ENCODE results near the gene TRPM3.

TRPM3 gene

DNA sequence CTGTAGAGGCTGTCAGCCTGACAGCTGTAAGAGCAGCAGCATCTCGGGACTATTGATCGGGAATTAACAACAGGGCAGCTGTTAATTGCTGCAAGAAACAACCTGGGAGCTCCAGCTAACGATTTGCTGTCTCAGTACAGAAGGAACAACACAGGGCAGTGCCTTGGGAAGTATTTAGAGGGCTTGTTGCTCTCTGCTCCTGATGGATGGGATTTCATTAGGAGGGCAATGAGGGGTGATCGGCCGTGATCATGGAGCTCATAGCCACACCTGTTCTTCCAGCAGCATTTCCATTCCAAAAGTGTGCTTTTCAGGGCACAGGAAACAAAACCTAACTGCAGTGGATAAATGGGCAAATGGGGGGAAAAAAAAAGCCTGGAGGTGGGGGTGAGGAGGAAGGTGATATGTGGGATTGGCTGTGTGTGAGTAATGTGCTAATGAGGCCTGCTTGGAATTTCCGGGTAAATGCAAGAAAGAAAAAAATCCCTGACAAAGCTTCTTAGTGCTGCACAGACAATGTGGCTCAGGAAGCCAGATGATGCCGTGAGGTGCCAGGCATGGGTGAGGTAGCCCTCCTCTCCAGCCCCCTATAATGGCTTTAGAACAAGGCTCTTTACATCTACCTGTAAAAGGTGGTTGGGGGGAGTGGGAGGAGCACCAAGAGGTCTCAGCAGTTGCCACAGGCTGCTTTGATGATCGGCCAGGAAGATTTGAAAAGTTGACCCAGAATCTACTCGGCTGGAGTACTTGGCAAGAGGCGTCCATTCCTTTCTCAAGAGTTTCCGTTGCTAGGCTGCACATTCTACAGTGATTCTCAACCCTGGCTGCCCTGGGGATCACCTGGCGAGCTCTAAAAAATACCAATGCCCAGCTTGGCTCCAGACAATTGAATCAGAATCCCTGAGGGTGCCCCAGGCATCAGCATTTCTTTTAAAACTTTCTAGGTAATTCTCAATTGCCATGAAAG lies 567.4 kb downstream of the TRPM3 start:
- TF ChIP-seq, protein P1, sequence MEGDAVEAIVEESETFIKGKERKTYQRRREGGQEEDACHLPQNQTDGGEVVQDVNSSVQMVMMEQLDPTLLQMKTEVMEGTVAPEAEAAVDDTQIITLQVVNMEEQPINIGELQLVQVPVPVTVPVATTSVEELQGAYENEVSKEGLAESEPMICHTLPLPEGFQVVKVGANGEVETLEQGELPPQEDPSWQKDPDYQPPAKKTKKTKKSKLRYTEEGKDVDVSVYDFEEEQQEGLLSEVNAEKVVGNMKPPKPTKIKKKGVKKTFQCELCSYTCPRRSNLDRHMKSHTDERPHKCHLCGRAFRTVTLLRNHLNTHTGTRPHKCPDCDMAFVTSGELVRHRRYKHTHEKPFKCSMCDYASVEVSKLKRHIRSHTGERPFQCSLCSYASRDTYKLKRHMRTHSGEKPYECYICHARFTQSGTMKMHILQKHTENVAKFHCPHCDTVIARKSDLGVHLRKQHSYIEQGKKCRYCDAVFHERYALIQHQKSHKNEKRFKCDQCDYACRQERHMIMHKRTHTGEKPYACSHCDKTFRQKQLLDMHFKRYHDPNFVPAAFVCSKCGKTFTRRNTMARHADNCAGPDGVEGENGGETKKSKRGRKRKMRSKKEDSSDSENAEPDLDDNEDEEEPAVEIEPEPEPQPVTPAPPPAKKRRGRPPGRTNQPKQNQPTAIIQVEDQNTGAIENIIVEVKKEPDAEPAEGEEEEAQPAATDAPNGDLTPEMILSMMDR (IDR thresholded peaks at IDR 0.05; ENCODE audit: borderline replicate concordance, control extremely low read depth, extremely low read depth, insufficient read depth, missing control alignments) = no peak
- no peak for DNase-seq (ENCODE audit: low spot score)
- in situ Hi-C loops (cut with MboI; ENCODE audit: low sequenced_read_pairs, unreplicated experiment) = no loop called here

DNA sequence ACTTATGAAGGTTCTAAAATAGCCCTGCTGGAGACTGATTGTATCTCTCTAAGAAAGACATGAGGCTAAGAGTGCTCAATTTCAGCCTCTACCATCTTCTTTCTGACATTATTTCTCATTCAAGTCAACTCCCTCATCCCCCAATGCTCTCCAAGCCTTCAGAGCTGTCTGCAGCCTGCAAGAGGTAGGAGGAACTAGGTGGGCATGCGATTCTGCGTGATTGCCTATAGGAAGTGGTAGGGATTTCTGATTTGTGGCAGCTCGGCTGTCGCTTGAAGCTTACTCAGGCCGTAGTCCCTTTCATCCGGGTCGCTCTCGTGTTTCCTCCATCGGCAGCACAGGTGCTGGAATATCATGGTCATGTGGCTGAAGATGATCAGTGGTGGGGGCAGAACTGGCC lies 568.9 kb downstream of the TRPM3 start:
- DNase-seq (ENCODE audit: low spot score) = no peak
- in situ Hi-C loops (cut with MboI; ENCODE audit: low sequenced_read_pairs, unreplicated experiment) = no loop called here
- TF ChIP-seq, protein P1 (IDR thresholded peaks at IDR 0.05; ENCODE audit: borderline replicate concordance, control extremely low read depth, extremely low read depth, insufficient read depth, missing control alignments) = no peak

DNA sequence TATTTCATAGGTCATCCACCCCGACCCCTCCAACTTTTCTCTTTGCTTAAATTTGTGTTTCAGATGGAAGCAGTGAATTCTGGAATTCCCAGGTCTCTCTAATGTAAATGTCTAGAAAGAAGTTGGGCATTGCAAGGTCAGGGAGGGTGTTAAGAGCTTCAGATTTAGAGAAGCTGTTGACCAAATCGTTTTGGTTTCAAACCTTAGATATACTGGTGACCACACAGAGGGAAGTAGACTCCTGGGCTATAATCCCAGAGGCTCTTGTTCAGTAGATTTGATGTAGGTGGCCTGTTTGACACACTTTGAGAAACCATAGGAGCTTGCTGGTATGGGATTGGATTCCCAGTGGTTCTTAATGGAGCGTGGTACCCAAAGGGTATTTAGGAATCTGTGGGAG lies 569.6 kb downstream of the TRPM3 start:
- in situ Hi-C loops (cut with MboI; ENCODE audit: low sequenced_read_pairs, unreplicated experiment) = no loop called here
- DNase-seq (ENCODE audit: low spot score) = no peak
- TF ChIP-seq, protein P1 (IDR thresholded peaks at IDR 0.05; ENCODE audit: borderline replicate concordance, control extremely low read depth, extremely low read depth, insufficient read depth, missing control alignments) = no peak

DNA sequence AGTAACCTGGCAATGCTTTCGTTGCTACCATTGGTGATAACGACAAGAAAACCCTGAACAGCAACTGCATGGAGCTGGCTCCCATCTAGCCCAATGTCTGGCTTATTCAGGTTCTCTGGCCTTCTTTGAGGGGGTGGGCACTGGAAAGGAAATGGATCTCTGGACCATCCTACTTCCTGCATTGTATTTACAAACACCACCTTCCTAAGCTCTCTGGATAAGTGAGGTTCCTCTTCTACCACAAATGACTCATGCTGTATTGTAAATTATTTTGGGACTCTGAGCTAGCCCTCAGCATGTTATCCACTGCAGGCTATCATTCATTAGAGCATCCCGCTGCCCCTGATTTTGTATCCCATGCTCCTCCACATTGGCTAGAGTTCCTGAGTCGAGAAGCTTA lies 570.0 kb downstream of the TRPM3 start:
- in situ Hi-C loops (cut with MboI; ENCODE audit: low sequenced_read_pairs, unreplicated experiment) = no loop called here
- TF ChIP-seq, protein P1 (IDR thresholded peaks at IDR 0.05; ENCODE audit: borderline replicate concordance, control extremely low read depth, extremely low read depth, insufficient read depth, missing control alignments) = no peak
- no peak for DNase-seq (ENCODE audit: low spot score)

DNA sequence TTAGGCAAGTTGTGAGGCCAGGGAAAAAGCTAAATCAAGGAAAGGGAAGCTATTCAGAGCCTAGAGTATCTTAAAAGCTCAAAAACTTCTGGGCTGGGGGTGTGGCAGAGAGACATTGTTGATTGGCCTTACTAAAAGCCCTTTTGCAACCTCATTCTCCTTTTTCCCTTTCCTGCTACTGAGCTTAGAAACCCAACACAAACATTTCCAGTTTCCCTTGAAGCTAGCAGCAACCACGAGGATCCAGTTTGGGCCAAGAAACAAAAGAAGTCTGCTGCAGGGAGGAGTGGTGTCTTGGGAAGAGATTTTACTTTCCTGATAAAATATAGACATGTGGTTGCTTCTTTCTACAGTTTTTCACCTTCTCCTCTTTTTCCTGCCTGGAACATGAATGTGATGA lies 571.5 kb downstream of the TRPM3 start:
- in situ Hi-C loops (cut with MboI; ENCODE audit: low sequenced_read_pairs, unreplicated experiment) = no loop called here
- no peak for DNase-seq (ENCODE audit: low spot score)

DNA sequence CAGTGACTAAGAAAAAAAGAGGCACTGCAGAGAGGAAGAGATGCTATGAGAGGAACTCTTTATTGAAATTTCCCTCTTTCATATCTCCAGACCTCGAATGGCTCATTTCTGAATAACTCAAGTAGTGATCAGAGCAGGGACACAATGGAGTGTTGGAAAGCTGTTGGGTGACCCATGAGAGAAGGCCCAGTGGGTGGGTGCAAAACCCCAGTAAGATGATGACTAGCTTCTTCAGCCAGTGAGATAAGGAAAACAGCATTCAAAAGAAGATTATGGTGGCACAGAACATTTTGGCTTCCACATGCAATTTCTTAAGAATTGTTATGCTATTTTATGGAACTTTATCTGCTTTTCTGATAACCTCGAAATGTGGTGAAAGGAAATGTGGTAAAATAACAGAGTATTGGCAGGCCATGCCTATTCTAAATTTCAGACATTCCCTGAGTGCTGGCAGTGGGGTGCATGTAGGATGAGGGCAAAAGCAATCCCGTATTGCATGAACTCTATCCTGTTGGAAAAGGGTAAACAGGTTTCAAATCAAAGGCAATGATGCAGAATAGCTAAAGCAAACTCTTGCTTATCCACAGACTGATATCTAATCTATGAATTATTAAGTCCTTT lies 579.0 kb downstream of the TRPM3 start:
- in situ Hi-C loops (cut with MboI; ENCODE audit: low sequenced_read_pairs, unreplicated experiment) = no loop called here
- DNase-seq (ENCODE audit: low spot score) = no peak
- TF ChIP-seq, protein P1 (IDR thresholded peaks at IDR 0.05; ENCODE audit: borderline replicate concordance, control extremely low read depth, extremely low read depth, insufficient read depth, missing control alignments) = no peak

More for the DNA sequence above, 571.5 kb downstream of the TRPM3 start:
- TF ChIP-seq, protein P1 (IDR thresholded peaks at IDR 0.05; ENCODE audit: borderline replicate concordance, control extremely low read depth, extremely low read depth, insufficient read depth, missing control alignments) = no peak

Data from GM13976 (cell line).